ENCODE measurements around the gene CACFD1. TPM values are rescaled to one million over a fixed set of nuclear protein-coding genes. Genes with fewer than 3 reads are reported as not detected.
A peak's percentile ranks its signal among the peaks of the same experiment; 100 is the strongest.

The CACFD1 gene
- total and polyA plus RNA-seq, 2 experiments from 2014 or later, result 61.7 to 64.0 TPM

- peaks cover 8% of the 10 kb centered on the region for H3K4me1 ChIP-seq (ENCODE audit: low read depth)
- no peak for TF ChIP-seq CTCF (IDR thresholded peaks at IDR 0.05; ENCODE audit: low read depth, low read length)
- no peak overlapping the region for H3K27ac ChIP-seq
- H3K27me3 ChIP-seq, result no peaks in the 10 kb centered on the region
- H3K4me3 ChIP-seq, result no peak overlapping the region
- DNase-seq (ENCODE audit: low read depth in 1 of 2, low spot score in 1 of 2), result no peak
- no peaks in the 10 kb centered on the region for H3K36me3 ChIP-seq
- no peaks in the 10 kb centered on the region for H3K9me3 ChIP-seq (ENCODE audit: low read depth)
Measured at GRCh38 chr9:133507246-133507965, 47.6 kb downstream of the CACFD1 start.

- TF ChIP-seq CTCF (IDR thresholded peaks at IDR 0.05; ENCODE audit: low read depth, low read length), result no peak
- Histone ChIP-seq H3K36me3 (no peaks in the 10 kb centered on the region), H3K27me3 (no peaks in the 10 kb centered on the region), H3K4me3 (no peak overlapping the region), H3K4me1 (ENCODE audit: low read depth) (peaks cover 8% of the 10 kb centered on the region), H3K9me3 (ENCODE audit: low read depth) (no peaks in the 10 kb centered on the region), H3K27ac (no peak overlapping the region)
- DNase-seq (ENCODE audit: low read depth in 1 of 2, low spot score in 1 of 2), result no peak
Measured at GRCh38 chr9:133508046-133508445, 48.3 kb downstream of the CACFD1 start.

GRCh38 chr9:133509179-133510083, 49.7 kb downstream of the CACFD1 start:
- H3K4me1 ChIP-seq (ENCODE audit: low read depth), result peaks cover 8% of the 10 kb centered on the region
- no peaks in the 10 kb centered on the region for H3K9me3 ChIP-seq (ENCODE audit: low read depth)
- no peaks in the 10 kb centered on the region for H3K36me3 ChIP-seq
- H3K27ac ChIP-seq, result no peak overlapping the region
- no peak for TF ChIP-seq CTCF (IDR thresholded peaks at IDR 0.05; ENCODE audit: low read depth, low read length)
- peak; percentile 55 to 63 for DNase-seq (ENCODE audit: low read depth in 1 of 2, low spot score in 1 of 2)
- no peak overlapping the region for H3K4me3 ChIP-seq
- H3K27me3 ChIP-seq, result no peaks in the 10 kb centered on the region

- no peak for DNase-seq (ENCODE audit: low read depth in 1 of 2, low spot score in 1 of 2)
- Histone ChIP-seq H3K27me3 (no peaks in the 10 kb centered on the region), H3K4me1 (ENCODE audit: low read depth) (peaks cover 5% of the 10 kb centered on the region), H3K9me3 (ENCODE audit: low read depth) (no peaks in the 10 kb centered on the region), H3K27ac (no peak overlapping the region), H3K4me3 (no peak overlapping the region), H3K36me3 (no peaks in the 10 kb centered on the region)
- no peak for TF ChIP-seq CTCF (IDR thresholded peaks at IDR 0.05; ENCODE audit: low read depth, low read length)
Measured at GRCh38 chr9:133510926-133511505, 51.2 kb downstream of the CACFD1 start.

DNA sequence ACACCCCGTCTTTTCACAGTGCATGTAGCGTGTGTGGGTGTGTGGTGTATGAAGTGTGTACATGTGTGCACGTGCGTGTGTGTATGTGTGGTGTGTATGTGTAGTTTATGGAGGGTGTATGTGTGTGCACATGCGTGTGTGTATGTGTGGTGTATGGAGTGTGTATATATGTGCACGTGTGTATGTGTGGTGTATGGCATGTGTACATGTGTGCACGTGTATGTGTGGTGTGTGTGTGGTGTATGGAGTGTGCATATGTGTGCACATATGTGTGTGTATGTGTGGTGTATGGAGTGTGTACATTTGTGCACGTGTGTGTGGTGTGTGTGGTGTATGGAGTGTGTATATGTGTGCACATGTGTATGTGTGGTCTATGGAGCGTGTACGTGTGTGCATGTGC, 51.8 kb downstream of the CACFD1 start:
- Histone ChIP-seq H3K27me3 (no peaks in the 10 kb centered on the region), H3K9me3 (ENCODE audit: low read depth) (no peaks in the 10 kb centered on the region), H3K4me1 (ENCODE audit: low read depth) (peaks cover 5% of the 10 kb centered on the region), H3K36me3 (no peaks in the 10 kb centered on the region), H3K27ac (no peak overlapping the region), H3K4me3 (no peak overlapping the region)
- TF ChIP-seq CTCF (IDR thresholded peaks at IDR 0.05; ENCODE audit: low read depth, low read length), result no peak
- no peak for DNase-seq (ENCODE audit: low read depth in 1 of 2, low spot score in 1 of 2)

All from cardiac muscle cell (in vitro differentiated cells and primary cell).